Gastroesophageal sphincter (tissue), 3 donors: ENCODE data around the gene TRPM5.

Experiments used
- CTCF ChIP-seq, 4 experiments: fragments of 200-600 bp in 2 of 4; fragments of 450-650 bp in 2 of 4; sonication (generic) in 1 of 4; IDR thresholded peaks; one replicate each; pipeline ENCODE4 v1.5.1; 2017 to 2019; ENCODE audit warnings: antibody characterized with exemption in 4 of 4, mild to moderate bottlenecking in 2 of 4, moderate library complexity in 2 of 4
- EP300 ChIP-seq: sonication (generic); formaldehyde crosslinking; IDR thresholded peaks from one replicate; pipeline ENCODE4 v1.6.1; 2017; ENCODE audit warnings: antibody characterized with exemption, mild to moderate bottlenecking
- POLR2A ChIP-seq, 2 donors: fragments of 450-650 bp; IDR thresholded peaks; one replicate each; pipeline ENCODE4 v1.6.1; 2017; ENCODE audit warnings: antibody characterized with exemption in 2 of 2, mild to moderate bottlenecking in 2 of 2, moderate library complexity in 1 of 2

GRCh38 chr11:2482204-2482603 lies 37.9 kb upstream of the TRPM5 start:
- TF ChIP-seq CTCF (IDR thresholded peaks at IDR 0.05) (no peak), EP300 (no peak), POLR2A (IDR thresholded peaks at IDR 0.05) (no peak)
